Measurements from ENCODE around the gene CARNS1. TPM values are rescaled to one million over a fixed set of nuclear protein-coding genes. Genes with fewer than 3 reads are reported as not detected.
A peak's percentile ranks its signal among the peaks of the same experiment; 100 is the strongest.

The CARNS1 gene
- total RNA-seq, 1 donor from 2014 or later: 1.7 TPM

DNA sequence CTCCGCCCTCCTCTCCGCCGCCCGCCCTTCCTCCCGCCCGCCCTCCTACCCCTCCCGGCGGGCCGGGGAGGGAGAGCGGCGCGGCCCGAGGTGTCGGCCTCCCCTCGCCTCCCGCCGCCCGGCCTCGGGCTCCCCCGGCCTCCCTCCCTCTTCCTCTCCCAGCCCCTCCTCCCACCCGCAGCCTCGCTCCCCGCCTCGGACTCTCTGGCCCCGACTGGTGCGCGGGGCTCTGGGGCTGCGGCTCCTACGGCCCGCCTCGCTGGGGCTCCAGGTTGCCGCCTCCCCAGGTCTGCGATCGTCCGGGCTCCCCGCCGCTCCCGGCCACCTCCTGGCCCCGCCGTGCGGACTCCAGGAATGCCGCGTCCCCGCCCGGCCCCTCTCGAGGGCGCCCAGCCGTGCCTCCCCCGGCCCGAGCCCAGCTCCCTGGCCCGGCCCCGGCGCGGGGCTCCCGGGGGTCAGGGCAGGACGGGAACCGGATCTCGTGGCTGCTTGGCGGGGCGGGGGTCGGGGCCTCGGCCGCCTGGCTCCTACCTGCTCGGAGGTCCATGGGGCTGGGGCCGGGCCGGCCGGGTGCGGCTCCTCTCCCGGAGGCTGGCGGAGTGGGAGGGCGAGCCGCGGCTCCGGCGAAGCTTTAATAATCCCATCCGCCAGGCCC, 42.4 kb upstream of the CARNS1 start, which contains the start of gene CLCF1:
Gene CLCF1 (minus strand): TSS at position 606 of the 655 bp plus-strand sequence. CDS start 59 bp downstream, at position 547.
- peak in 1 of 2 donors; percentile 4 for TF ChIP-seq POLR2A (IDR thresholded peaks at IDR 0.05)
- TF ChIP-seq, protein P1, sequence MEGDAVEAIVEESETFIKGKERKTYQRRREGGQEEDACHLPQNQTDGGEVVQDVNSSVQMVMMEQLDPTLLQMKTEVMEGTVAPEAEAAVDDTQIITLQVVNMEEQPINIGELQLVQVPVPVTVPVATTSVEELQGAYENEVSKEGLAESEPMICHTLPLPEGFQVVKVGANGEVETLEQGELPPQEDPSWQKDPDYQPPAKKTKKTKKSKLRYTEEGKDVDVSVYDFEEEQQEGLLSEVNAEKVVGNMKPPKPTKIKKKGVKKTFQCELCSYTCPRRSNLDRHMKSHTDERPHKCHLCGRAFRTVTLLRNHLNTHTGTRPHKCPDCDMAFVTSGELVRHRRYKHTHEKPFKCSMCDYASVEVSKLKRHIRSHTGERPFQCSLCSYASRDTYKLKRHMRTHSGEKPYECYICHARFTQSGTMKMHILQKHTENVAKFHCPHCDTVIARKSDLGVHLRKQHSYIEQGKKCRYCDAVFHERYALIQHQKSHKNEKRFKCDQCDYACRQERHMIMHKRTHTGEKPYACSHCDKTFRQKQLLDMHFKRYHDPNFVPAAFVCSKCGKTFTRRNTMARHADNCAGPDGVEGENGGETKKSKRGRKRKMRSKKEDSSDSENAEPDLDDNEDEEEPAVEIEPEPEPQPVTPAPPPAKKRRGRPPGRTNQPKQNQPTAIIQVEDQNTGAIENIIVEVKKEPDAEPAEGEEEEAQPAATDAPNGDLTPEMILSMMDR (IDR thresholded peaks at IDR 0.05): no peak
- peaks cover 69% of the 10 kb centered on the region for H3K4me1 ChIP-seq

DNA sequence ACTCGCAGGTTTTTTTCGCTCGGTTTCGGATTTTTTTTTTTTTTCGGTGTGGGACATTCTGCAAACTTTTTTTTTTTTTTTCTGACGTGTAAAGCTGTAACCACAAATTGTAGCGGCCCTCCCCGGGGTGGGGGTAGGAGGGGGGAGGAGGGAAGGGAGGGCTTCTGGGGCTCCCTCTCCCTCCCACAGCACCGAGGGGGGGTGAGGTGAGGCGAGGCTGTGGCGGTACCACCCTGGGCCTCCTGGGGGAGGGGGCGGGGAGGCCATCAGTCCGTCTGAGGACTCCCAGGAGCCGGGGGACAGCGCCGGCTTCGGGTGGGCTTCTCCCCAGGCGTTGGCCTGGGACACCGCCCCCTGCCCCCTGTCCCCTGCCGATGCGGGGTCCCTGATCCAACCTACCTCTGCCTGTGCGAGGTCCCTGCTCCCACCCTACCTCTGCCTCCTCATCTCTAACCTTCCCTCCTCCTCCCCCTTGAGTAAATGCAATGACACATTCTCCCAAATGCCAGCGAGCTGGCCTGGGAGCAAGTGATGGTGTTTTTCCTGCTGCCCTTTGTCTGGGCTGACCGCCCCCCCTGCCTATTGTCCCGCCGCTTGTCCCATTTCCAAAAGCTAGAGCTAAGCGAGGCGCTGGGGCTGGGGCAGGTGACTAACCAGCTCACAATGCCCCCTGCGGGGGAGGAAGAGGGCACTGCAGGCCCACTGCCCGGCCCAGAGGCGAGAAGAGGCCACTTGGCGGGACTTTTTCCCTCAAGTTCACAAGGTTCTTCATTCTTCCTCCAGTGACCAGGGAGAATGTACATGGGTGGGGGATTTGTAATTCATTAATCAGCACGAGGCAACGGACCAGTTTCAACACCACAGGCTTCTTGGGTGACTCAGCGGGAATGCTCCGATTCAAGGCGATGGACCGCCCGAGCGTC, 41.6 kb upstream of the CARNS1 start:
- Histone ChIP-seq H3K4me3 (peak overlapping the region; percentile 63 to 81), H3K36me3 (no peaks in the 10 kb centered on the region), H3K4me1 (peaks cover 67% of the 10 kb centered on the region), H3K27me3 (no peaks in the 10 kb centered on the region), H3K9me3 (no peaks in the 10 kb centered on the region), H3K27ac (peak overlapping the region; percentile 98)
- DNase-seq (ENCODE audit: extremely low spot score in 2 of 2): no peak
- no peak for TF ChIP-seq POLR2A (IDR thresholded peaks at IDR 0.05)
- peak; percentile 75 to 93 for TF ChIP-seq POLR2AphosphoS5 (IDR thresholded peaks at IDR 0.05; ENCODE audit: insufficient read depth in 1 of 2, low read depth in 1 of 2)
- TF ChIP-seq, protein P1 (IDR thresholded peaks at IDR 0.05): no peak
- intact Hi-C loops (cut with DNase I): loop anchor here (1.0 kb wide), 1 partner anchor 20 kb away; no protein-coding TSS in a partner anchor

More for the DNA sequence above, 42.4 kb upstream of the CARNS1 start, which contains the start of gene CLCF1:
- Histone ChIP-seq H3K27ac (peak within 1 kb of the TSS; percentile 98), H3K27me3 (no peaks in the 10 kb centered on the region), H3K4me3 (peak within 1 kb of the TSS; percentile 63 to 81), H3K36me3 (no peaks in the 10 kb centered on the region), H3K9me3 (no peaks in the 10 kb centered on the region)
- intact Hi-C loops (cut with DNase I): loop anchor here (1.0 kb wide), 1 partner anchor 19 kb away; no protein-coding TSS in a partner anchor
- no peak for DNase-seq (ENCODE audit: extremely low spot score in 2 of 2)

DNA sequence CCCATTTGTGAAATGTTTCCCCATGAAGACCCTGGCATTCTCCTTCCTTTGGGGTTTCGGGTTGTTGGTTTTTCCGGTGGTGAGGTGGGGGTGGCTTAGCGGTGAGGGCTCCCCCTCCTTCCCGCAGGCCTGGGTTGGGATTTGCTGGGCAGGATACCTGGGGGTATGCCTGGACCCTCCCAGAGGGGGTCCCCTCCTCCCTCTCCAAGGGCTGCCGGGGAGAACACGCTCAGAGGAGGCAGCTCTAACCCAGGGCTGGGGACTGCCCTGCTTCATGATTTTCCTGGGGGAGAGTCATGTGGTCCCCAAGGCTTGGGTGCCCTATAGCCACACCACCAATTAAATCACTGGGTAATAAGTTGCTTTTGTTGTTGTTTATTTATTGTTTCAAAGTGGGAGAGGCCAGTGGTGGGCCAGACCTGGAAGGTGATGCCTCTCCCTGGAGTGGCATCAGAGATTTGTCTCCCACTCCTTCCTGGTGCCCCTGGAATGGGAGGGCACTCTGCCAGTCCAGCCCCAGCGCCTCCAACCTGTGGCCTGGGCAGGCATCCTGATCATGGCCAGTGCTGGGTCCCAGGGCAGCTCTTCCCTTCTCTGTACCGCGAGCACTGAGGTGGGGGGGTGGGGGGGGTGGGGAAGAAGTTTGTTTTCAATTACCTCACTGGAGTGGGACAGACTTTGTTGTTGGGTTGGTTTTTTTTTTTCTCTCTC, 40.8 kb upstream of the CARNS1 start:
- Histone ChIP-seq H3K9me3 (no peaks in the 10 kb centered on the region), H3K4me3 (peak overlapping the region; percentile 63 to 81), H3K36me3 (no peaks in the 10 kb centered on the region), H3K27me3 (no peaks in the 10 kb centered on the region), H3K27ac (peak overlapping the region; percentile 98), H3K4me1 (peaks cover 67% of the 10 kb centered on the region)
- DNase-seq (ENCODE audit: extremely low spot score in 2 of 2): no peak
- intact Hi-C loops (cut with DNase I): no loop called here
- TF ChIP-seq POLR2AphosphoS5 (IDR thresholded peaks at IDR 0.05; ENCODE audit: insufficient read depth in 1 of 2, low read depth in 1 of 2) (no peak), POLR2A (IDR thresholded peaks at IDR 0.05) (no peak)
- TF ChIP-seq, protein P1 (IDR thresholded peaks at IDR 0.05): no peak

DNA sequence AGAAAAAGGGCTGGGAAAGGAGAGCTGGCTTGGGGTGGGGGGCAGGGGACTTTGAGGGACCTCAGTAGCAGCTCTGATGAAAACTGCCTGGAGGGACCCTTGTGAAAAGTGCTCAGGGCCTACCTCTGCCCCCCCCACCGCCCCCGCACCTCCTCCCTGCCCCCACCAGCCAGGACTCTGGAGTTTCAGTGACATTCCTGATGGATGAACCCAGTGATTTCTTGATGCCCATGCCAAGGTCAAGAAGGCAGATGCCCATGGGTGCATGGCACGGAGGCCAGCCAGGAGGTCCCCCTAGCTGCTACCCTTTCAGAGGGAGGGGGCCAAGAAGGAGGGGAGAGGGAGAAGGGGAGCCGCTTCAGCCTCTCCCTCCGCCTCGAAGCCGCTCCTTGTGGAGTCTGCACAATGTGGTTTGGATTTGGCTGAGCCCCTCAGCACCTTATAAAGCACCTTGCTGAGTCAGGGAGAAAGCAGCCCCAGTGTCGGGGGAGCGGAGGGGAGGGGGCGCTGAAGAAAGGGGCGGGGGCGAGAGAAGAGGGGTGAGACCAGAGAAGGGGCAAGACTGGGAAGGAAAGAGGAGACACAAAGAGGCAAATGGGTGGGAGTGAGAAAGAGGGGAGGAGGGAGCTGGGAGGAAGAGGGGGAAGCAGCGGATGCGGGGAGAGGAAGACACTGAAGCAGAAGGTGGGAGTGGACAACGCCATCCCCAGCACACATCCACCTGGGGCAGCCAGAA, 40.0 kb upstream of the CARNS1 start:
- no peaks in the 10 kb centered on the region for H3K36me3 ChIP-seq
- no peaks in the 10 kb centered on the region for H3K9me3 ChIP-seq
- TF ChIP-seq, protein P1 (IDR thresholded peaks at IDR 0.05): no peak
- no peak for TF ChIP-seq POLR2A (IDR thresholded peaks at IDR 0.05)
- TF ChIP-seq POLR2AphosphoS5 (IDR thresholded peaks at IDR 0.05; ENCODE audit: insufficient read depth in 1 of 2, low read depth in 1 of 2): no peak
- intact Hi-C loops (cut with DNase I): no loop called here
- peak overlapping the region; percentile 98 for H3K27ac ChIP-seq
- H3K4me1 ChIP-seq: peaks cover 64% of the 10 kb centered on the region
- no peak for DNase-seq (ENCODE audit: extremely low spot score in 2 of 2)
- no peaks in the 10 kb centered on the region for H3K27me3 ChIP-seq
- no peak overlapping the region for H3K4me3 ChIP-seq
